ENCODE results near the gene ZBTB21.

DNA sequence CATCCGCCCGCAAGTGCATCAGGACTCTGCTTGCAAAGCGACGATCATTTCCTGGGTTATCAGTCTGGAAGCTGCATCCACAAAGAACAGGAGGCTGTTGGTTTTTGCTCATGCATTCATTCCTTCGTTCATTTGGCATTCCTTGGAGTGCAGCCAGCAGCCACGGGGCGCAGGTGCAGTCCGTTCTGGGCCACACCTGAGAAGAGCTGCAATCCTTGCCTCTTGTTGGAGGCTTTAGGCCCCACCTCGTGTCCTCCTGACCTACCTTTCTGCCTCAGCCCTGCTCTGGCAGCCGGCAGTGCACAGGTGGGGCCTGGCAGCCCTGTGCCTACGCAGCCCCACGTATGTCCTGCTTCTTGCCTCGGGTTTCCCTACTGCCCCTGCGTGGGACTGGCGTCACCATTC, 36.7 kb downstream of the ZBTB21 start:
- TF ChIP-seq, protein P1, sequence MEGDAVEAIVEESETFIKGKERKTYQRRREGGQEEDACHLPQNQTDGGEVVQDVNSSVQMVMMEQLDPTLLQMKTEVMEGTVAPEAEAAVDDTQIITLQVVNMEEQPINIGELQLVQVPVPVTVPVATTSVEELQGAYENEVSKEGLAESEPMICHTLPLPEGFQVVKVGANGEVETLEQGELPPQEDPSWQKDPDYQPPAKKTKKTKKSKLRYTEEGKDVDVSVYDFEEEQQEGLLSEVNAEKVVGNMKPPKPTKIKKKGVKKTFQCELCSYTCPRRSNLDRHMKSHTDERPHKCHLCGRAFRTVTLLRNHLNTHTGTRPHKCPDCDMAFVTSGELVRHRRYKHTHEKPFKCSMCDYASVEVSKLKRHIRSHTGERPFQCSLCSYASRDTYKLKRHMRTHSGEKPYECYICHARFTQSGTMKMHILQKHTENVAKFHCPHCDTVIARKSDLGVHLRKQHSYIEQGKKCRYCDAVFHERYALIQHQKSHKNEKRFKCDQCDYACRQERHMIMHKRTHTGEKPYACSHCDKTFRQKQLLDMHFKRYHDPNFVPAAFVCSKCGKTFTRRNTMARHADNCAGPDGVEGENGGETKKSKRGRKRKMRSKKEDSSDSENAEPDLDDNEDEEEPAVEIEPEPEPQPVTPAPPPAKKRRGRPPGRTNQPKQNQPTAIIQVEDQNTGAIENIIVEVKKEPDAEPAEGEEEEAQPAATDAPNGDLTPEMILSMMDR (IDR thresholded peaks at IDR 0.05; ENCODE audit: control extremely low read depth in 1 of 3, insufficient read depth in 1 of 3, low read depth in 1 of 3, low read length in 3 of 3), result no peak
- TF ChIP-seq SIN3A (conservative IDR thresholded peaks at IDR 0.05 in 1 of 2, IDR thresholded peaks at IDR 0.05 in 1 of 2; ENCODE audit: low read depth in 1 of 2, low read length in 2 of 2) (no peak), GABPA (IDR thresholded peaks at IDR 0.05; ENCODE audit: borderline replicate concordance, insufficient read depth, low read length) (no peak), EZH2 (IDR thresholded peaks at IDR 0.05; ENCODE audit: low read depth, low read length, severe bottlenecking) (no peak), MAFK (IDR thresholded peaks at IDR 0.05; ENCODE audit: low read depth, low read length) (no peak), HDAC6 (IDR thresholded peaks at IDR 0.05; ENCODE audit: low read depth, low read length) (no peak), NRF1 (IDR thresholded peaks at IDR 0.05; ENCODE audit: low read depth, low read length) (no peak), POLR2A (IDR thresholded peaks at IDR 0.05; ENCODE audit: control extremely low read depth in 1 of 2, low read depth in 2 of 2, low read length in 2 of 2) (no peak), RFX5 (IDR thresholded peaks at IDR 0.05; ENCODE audit: borderline replicate concordance, low read depth, low read length) (no peak), SP1 (IDR thresholded peaks at IDR 0.05; ENCODE audit: low read depth, low read length) (no peak), EGR1 (IDR thresholded peaks at IDR 0.05; ENCODE audit: borderline replicate concordance, low read depth, low read length) (no peak), ZNF274 (IDR thresholded peaks at IDR 0.05; ENCODE audit: borderline replicate concordance, extremely low read depth, low read length) (no peak), SRF (IDR thresholded peaks at IDR 0.05; ENCODE audit: low read depth, low read length) (no peak)
- TF ChIP-seq, protein P2, sequence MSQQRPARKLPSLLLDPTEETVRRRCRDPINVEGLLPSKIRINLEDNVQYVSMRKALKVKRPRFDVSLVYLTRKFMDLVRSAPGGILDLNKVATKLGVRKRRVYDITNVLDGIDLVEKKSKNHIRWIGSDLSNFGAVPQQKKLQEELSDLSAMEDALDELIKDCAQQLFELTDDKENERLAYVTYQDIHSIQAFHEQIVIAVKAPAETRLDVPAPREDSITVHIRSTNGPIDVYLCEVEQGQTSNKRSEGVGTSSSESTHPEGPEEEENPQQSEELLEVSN (IDR thresholded peaks at IDR 0.05), result no peak
